Measurements from ENCODE around the gene GSTM4. TPM values are rescaled to one million over a fixed set of nuclear protein-coding genes. Genes with fewer than 3 reads are reported as not detected.
"Not testable (repeated sequence)": the region's sequence is repeated elsewhere in the genome, so short reads cannot be mapped to it uniquely, and the experiment has no call there.

GSTM4 gene
- polyA plus RNA-seq, 2 donors: 22.9 to 26.4 TPM

DNA sequence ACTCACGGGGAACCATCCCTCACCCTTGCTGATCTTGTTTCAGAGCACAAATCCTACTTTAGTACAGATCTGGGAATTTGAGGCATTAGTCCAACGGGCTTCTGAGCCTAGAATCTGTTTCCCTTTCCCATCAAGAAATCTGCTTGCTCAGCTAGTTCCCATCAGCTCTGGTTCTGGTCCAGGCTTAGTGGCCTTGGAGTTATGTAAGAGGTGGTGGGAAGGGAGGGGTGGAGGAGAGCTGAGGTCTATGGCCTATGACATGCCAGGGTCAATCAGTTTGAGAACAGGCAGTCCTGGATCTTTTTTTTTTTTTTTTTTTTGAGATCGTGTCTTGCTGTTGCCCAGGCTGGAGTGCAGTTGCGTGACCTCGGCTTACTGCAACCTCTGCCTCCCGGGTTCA, 35.9 kb downstream of the GSTM4 start:
- H3K4me1 ChIP-seq (ENCODE audit: control insufficient read depth in 2 of 2, insufficient read depth in 2 of 2, low read length in 1 of 2): no peaks in the 10 kb centered on the region
- WGBS, 2 donors: 64 to 80% methylated on average over 5 to 6 of the region's 6 CpGs
- no peaks in the 10 kb centered on the region for H3K36me3 ChIP-seq (ENCODE audit: control insufficient read depth in 2 of 2, insufficient read depth in 2 of 2, low read length in 1 of 2)
- H3K27ac ChIP-seq (ENCODE audit: low read depth in 2 of 2, low read length in 1 of 2): no peak overlapping the region
- H3K27me3 ChIP-seq (ENCODE audit: control insufficient read depth in 1 of 2, insufficient read depth in 2 of 2, low read length in 2 of 2): no peaks in the 10 kb centered on the region
- no peaks in the 10 kb centered on the region for H3K9me3 ChIP-seq (ENCODE audit: control insufficient read depth in 2 of 2, insufficient read depth in 1 of 2, low read depth in 1 of 2, low read length in 1 of 2)
- no peak overlapping the region for H3K4me3 ChIP-seq (ENCODE audit: low read depth in 1 of 2, low read length in 2 of 2)

DNA sequence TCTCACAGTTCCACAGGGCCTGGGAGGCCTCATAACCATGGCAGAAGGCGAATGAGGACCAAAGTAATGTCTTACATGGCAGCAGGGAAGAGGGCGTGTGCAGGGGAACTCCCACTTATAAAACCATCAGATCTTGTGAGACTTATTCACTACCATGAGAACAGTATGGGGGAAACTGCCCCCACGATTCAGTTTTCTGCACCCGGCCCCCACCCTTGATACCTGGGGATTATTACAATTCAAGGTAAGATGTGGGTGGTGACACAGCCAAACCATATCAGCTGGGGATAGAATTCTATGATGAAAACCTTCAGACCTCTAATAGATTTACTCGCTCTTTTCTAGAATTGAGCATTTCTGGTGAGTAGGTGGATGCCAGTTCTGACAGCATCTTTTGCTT, 38.5 kb downstream of the GSTM4 start:
- H3K36me3 ChIP-seq (ENCODE audit: control insufficient read depth in 2 of 2, insufficient read depth in 2 of 2, low read length in 1 of 2); H3K4me3 ChIP-seq (ENCODE audit: low read depth in 1 of 2, low read length in 2 of 2): not testable (repeated sequence)

GRCh38 chr1:109695138-109695537, 39.2 kb downstream of the GSTM4 start:
- not testable (repeated sequence) for H3K4me1 ChIP-seq (ENCODE audit: control insufficient read depth in 2 of 2, insufficient read depth in 2 of 2, low read length in 1 of 2); H3K4me3 ChIP-seq (ENCODE audit: low read depth in 1 of 2, low read length in 2 of 2); H3K36me3 ChIP-seq (ENCODE audit: control insufficient read depth in 2 of 2, insufficient read depth in 2 of 2, low read length in 1 of 2); H3K27ac ChIP-seq (ENCODE audit: low read depth in 2 of 2, low read length in 1 of 2); H3K9me3 ChIP-seq (ENCODE audit: control insufficient read depth in 2 of 2, insufficient read depth in 1 of 2, low read depth in 1 of 2, low read length in 1 of 2); H3K27me3 ChIP-seq (ENCODE audit: control insufficient read depth in 1 of 2, insufficient read depth in 2 of 2, low read length in 2 of 2)
- 77 to 79% methylated on average over 3 of the region's 3 CpGs for whole genome bisulfite sequencing, 2 donors

More for the DNA sequence above, 38.5 kb downstream of the GSTM4 start:
- not testable (repeated sequence) for H3K4me1 ChIP-seq (ENCODE audit: control insufficient read depth in 2 of 2, insufficient read depth in 2 of 2, low read length in 1 of 2); H3K27me3 ChIP-seq (ENCODE audit: control insufficient read depth in 1 of 2, insufficient read depth in 2 of 2, low read length in 2 of 2); H3K9me3 ChIP-seq (ENCODE audit: control insufficient read depth in 2 of 2, insufficient read depth in 1 of 2, low read depth in 1 of 2, low read length in 1 of 2); H3K27ac ChIP-seq (ENCODE audit: low read depth in 2 of 2, low read length in 1 of 2)
- 85 to 92% methylated on average over 5 of the region's 5 CpGs for WGBS, 2 donors

DNA sequence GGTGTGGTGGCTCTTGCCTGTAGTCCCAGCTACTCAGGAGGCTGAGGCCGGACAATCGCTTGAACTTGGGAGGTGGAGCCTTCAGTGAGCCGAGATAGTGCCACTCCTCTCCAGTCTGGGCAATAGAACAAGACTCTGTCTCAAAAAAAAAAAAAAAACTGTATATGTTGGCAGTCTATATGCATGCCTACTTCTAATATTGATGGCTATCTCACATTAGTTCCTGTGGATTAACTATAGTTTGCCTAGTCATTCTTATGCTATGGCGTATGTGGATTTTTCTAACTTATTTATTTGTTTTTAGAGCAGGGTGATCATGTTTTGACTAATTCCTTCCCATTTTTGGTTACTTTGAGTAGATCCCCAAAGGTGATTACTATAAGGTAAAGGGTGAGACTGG, 41.2 kb downstream of the GSTM4 start:
- no peak overlapping the region for H3K4me3 ChIP-seq (ENCODE audit: low read depth in 1 of 2, low read length in 2 of 2)
- H3K9me3 ChIP-seq (ENCODE audit: control insufficient read depth in 2 of 2, insufficient read depth in 1 of 2, low read depth in 1 of 2, low read length in 1 of 2): no peaks in the 10 kb centered on the region
- no peaks in the 10 kb centered on the region for H3K4me1 ChIP-seq (ENCODE audit: control insufficient read depth in 2 of 2, insufficient read depth in 2 of 2, low read length in 1 of 2)
- WGBS, 2 donors: 63 to 69% methylated on average over 4 of the region's 4 CpGs
- no peaks in the 10 kb centered on the region for H3K36me3 ChIP-seq (ENCODE audit: control insufficient read depth in 2 of 2, insufficient read depth in 2 of 2, low read length in 1 of 2)
- no peak overlapping the region for H3K27ac ChIP-seq (ENCODE audit: low read depth in 2 of 2, low read length in 1 of 2)
- no peaks in the 10 kb centered on the region for H3K27me3 ChIP-seq (ENCODE audit: control insufficient read depth in 1 of 2, insufficient read depth in 2 of 2, low read length in 2 of 2)

- 37 to 62% methylated on average over 3 to 4 of the region's 4 CpGs for WGBS, 2 donors
- peak overlapping the region in 1 of 2 donors; percentile 4 for H3K27ac ChIP-seq (ENCODE audit: low read depth in 2 of 2, low read length in 1 of 2)
These were observed 42.0 kb downstream of the GSTM4 start for GRCh38 chr1:109697861-109698260.

GRCh38 chr1:109702940-109703339, 47.0 kb downstream of the GSTM4 start:
- WGBS, 2 donors: 90 to 93% methylated on average over 3 of the region's 3 CpGs

More at GRCh38 chr1:109697861-109698260, 42.0 kb downstream of the GSTM4 start:
- H3K27me3 ChIP-seq (ENCODE audit: control insufficient read depth in 1 of 2, insufficient read depth in 2 of 2, low read length in 2 of 2); H3K36me3 ChIP-seq (ENCODE audit: control insufficient read depth in 2 of 2, insufficient read depth in 2 of 2, low read length in 1 of 2); H3K4me3 ChIP-seq (ENCODE audit: low read depth in 1 of 2, low read length in 2 of 2); H3K4me1 ChIP-seq (ENCODE audit: control insufficient read depth in 2 of 2, insufficient read depth in 2 of 2, low read length in 1 of 2); H3K9me3 ChIP-seq (ENCODE audit: control insufficient read depth in 2 of 2, insufficient read depth in 1 of 2, low read depth in 1 of 2, low read length in 1 of 2): not testable (repeated sequence)

GRCh38 chr1:109704173-109704572, 48.3 kb downstream of the GSTM4 start:
- WGBS, 2 donors: 83 to 93% methylated on average over 8 of the region's 8 CpGs
- no peak overlapping the region for H3K27ac ChIP-seq (ENCODE audit: low read depth in 2 of 2, low read length in 1 of 2)
- H3K27me3 ChIP-seq (ENCODE audit: control insufficient read depth in 1 of 2, insufficient read depth in 2 of 2, low read length in 2 of 2): no peaks in the 10 kb centered on the region
- H3K4me3 ChIP-seq (ENCODE audit: low read depth in 1 of 2, low read length in 2 of 2): no peak overlapping the region
- H3K9me3 ChIP-seq (ENCODE audit: control insufficient read depth in 2 of 2, insufficient read depth in 1 of 2, low read depth in 1 of 2, low read length in 1 of 2): no peaks in the 10 kb centered on the region
- H3K4me1 ChIP-seq (ENCODE audit: control insufficient read depth in 2 of 2, insufficient read depth in 2 of 2, low read length in 1 of 2): no peaks in the 10 kb centered on the region
- no peaks in the 10 kb centered on the region for H3K36me3 ChIP-seq (ENCODE audit: control insufficient read depth in 2 of 2, insufficient read depth in 2 of 2, low read length in 1 of 2)

More at GRCh38 chr1:109702940-109703339, 47.0 kb downstream of the GSTM4 start:
- H3K27me3 ChIP-seq (ENCODE audit: control insufficient read depth in 1 of 2, insufficient read depth in 2 of 2, low read length in 2 of 2); H3K27ac ChIP-seq (ENCODE audit: low read depth in 2 of 2, low read length in 1 of 2); H3K36me3 ChIP-seq (ENCODE audit: control insufficient read depth in 2 of 2, insufficient read depth in 2 of 2, low read length in 1 of 2); H3K4me3 ChIP-seq (ENCODE audit: low read depth in 1 of 2, low read length in 2 of 2); H3K9me3 ChIP-seq (ENCODE audit: control insufficient read depth in 2 of 2, insufficient read depth in 1 of 2, low read depth in 1 of 2, low read length in 1 of 2); H3K4me1 ChIP-seq (ENCODE audit: control insufficient read depth in 2 of 2, insufficient read depth in 2 of 2, low read length in 1 of 2): not testable (repeated sequence)

DNA sequence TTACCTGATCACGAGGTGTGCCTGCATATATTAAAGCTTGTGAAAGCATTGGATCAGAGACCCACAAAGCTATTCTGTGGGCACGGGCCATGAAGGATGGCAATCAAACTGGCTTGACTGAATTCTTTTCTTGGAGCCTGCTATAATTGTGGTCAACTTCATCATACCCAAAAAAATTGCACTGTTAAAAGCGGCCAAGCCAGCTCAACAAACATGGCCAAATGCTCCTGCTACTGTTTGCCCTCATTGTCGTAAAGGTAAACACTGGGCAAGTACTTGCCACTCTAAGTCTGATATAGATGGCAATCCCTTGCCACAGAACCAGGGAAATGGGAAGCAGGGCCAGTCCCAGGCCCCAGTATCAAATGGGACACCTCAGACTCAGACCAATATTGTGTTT, 49.5 kb downstream of the GSTM4 start:
- Histone ChIP-seq H3K36me3 (ENCODE audit: control insufficient read depth in 2 of 2, insufficient read depth in 2 of 2, low read length in 1 of 2) (no peaks in the 10 kb centered on the region), H3K9me3 (ENCODE audit: control insufficient read depth in 2 of 2, insufficient read depth in 1 of 2, low read depth in 1 of 2, low read length in 1 of 2) (no peaks in the 10 kb centered on the region), H3K27me3 (ENCODE audit: control insufficient read depth in 1 of 2, insufficient read depth in 2 of 2, low read length in 2 of 2) (no peaks in the 10 kb centered on the region), H3K4me3 (ENCODE audit: low read depth in 1 of 2, low read length in 2 of 2) (no peak overlapping the region), H3K4me1 (ENCODE audit: control insufficient read depth in 2 of 2, insufficient read depth in 2 of 2, low read length in 1 of 2) (no peaks in the 10 kb centered on the region), H3K27ac (ENCODE audit: low read depth in 2 of 2, low read length in 1 of 2) (no peak overlapping the region)
- 88 to 89% methylated on average over 4 of the region's 4 CpGs for WGBS, 2 donors

GRCh38 chr1:109708949-109709348, 53.0 kb downstream of the GSTM4 start:
- H3K9me3 ChIP-seq (ENCODE audit: control insufficient read depth in 2 of 2, insufficient read depth in 1 of 2, low read depth in 1 of 2, low read length in 1 of 2); H3K4me1 ChIP-seq (ENCODE audit: control insufficient read depth in 2 of 2, insufficient read depth in 2 of 2, low read length in 1 of 2); H3K36me3 ChIP-seq (ENCODE audit: control insufficient read depth in 2 of 2, insufficient read depth in 2 of 2, low read length in 1 of 2); H3K4me3 ChIP-seq (ENCODE audit: low read depth in 1 of 2, low read length in 2 of 2); H3K27me3 ChIP-seq (ENCODE audit: control insufficient read depth in 1 of 2, insufficient read depth in 2 of 2, low read length in 2 of 2); H3K27ac ChIP-seq (ENCODE audit: low read depth in 2 of 2, low read length in 1 of 2): not testable (repeated sequence)
- 82 to 94% methylated on average over 4 of the region's 4 CpGs for WGBS, 2 donors

- H3K4me3 ChIP-seq (ENCODE audit: low read depth in 1 of 2, low read length in 2 of 2); H3K36me3 ChIP-seq (ENCODE audit: control insufficient read depth in 2 of 2, insufficient read depth in 2 of 2, low read length in 1 of 2); H3K4me1 ChIP-seq (ENCODE audit: control insufficient read depth in 2 of 2, insufficient read depth in 2 of 2, low read length in 1 of 2); H3K9me3 ChIP-seq (ENCODE audit: control insufficient read depth in 2 of 2, insufficient read depth in 1 of 2, low read depth in 1 of 2, low read length in 1 of 2); H3K27ac ChIP-seq (ENCODE audit: low read depth in 2 of 2, low read length in 1 of 2); H3K27me3 ChIP-seq (ENCODE audit: control insufficient read depth in 1 of 2, insufficient read depth in 2 of 2, low read length in 2 of 2): not testable (repeated sequence)
These were observed 53.9 kb downstream of the GSTM4 start for GRCh38 chr1:109709822-109710221.

All from esophagus (tissue), 2 donors.